Loucy (cell line): Measurements from ENCODE around the gene GNA14.

Experiments
- H2AFZ ChIP-seq: fragments of 200-600 bp; sonication (generic); 2 replicates; pipeline ENCODE4 v1.6.0; 2016; ENCODE audit warnings: antibody characterized with exemption, mild to moderate bottlenecking, low read length, moderate library complexity
- H3F3A ChIP-seq: fragments of 200-600 bp; 2 replicates; pipeline ENCODE4 v1.6.0; 2016; ENCODE audit warnings: antibody characterized with exemption, low read depth, mild to moderate bottlenecking
- H3K27me3 ChIP-seq: fragments of 200-600 bp; sonication (generic); 2 replicates; pipeline ENCODE4 v1.6.1; 2014; ENCODE audit warnings: low read length, mild to moderate bottlenecking; ENCODE audit not compliant: insufficient read depth, poor library complexity, severe bottlenecking
- H3K36me3 ChIP-seq: fragments of 200-600 bp; sonication (generic); 2 replicates; pipeline ENCODE4 v1.6.1; 2016; ENCODE audit warnings: low read length; ENCODE audit not compliant: insufficient read depth
- H3K4me1 ChIP-seq: fragments of 200-600 bp; sonication (generic); 2 replicates; pipeline ENCODE4 v1.5.1; 2014; ENCODE audit warnings: low read length, mild to moderate bottlenecking; ENCODE audit not compliant: insufficient read depth, poor library complexity, severe bottlenecking
- H3K4me2 ChIP-seq: fragments of 200-600 bp; sonication (generic); 2 replicates; pipeline ENCODE4 v1.6.0; 2014; ENCODE audit warnings: antibody characterized with exemption, low read length, low read depth, mild to moderate bottlenecking; ENCODE audit not compliant: poor library complexity, severe bottlenecking
- H3K4me3 ChIP-seq: fragments of 200-600 bp; sonication (generic); 2 replicates; pipeline ENCODE4 v1.5.1; 2014; ENCODE audit warnings: low read length, mild to moderate bottlenecking, mixed read lengths; ENCODE audit not compliant: poor library complexity, severe bottlenecking
- H3K79me2 ChIP-seq: fragments of 200-600 bp; sonication (generic); 2 replicates; pipeline ENCODE4 v1.6.1; 2014; ENCODE audit warnings: low read length; ENCODE audit not compliant: insufficient read depth
- H3K9ac ChIP-seq: fragments of 200-600 bp; sonication (generic); 2 replicates; pipeline ENCODE4 v1.6.0; 2014; ENCODE audit warnings: mild to moderate bottlenecking, low read depth, low read length, moderate library complexity; ENCODE audit not compliant: poor library complexity, severe bottlenecking
- H3K9me2 ChIP-seq: fragments of 200-600 bp; sonication (generic); replicated peaks from 2 replicates; pipeline ENCODE4 v1.6.1; 2016; ENCODE audit warnings: low read depth, low read length, mixed read lengths
- H3K9me3 ChIP-seq: fragments of 200-600 bp; sonication (generic); 2 replicates; pipeline ENCODE4 v1.6.1; 2014; ENCODE audit warnings: mild to moderate bottlenecking, antibody characterized with exemption, low read length, low read depth; ENCODE audit not compliant: insufficient read depth
- H4K20me1 ChIP-seq: fragments of 200-600 bp; sonication (generic); 2 replicates; pipeline ENCODE4 v1.6.0; 2014; ENCODE audit warnings: antibody characterized with exemption, low read length, mild to moderate bottlenecking; ENCODE audit not compliant: insufficient read depth, poor library complexity, severe bottlenecking
- EZH2phosphoT487 ChIP-seq: fragments of 200-600 bp; IDR thresholded peaks from 2 replicates; pipeline ENCODE4 v1.6.1; 2018; ENCODE audit warnings: antibody characterized with exemption, mild to moderate bottlenecking, moderate library complexity, borderline replicate concordance
- TF ChIP-seq, protein P1 (sequence below): fragments of 200-600 bp; sonication (generic); conservative IDR thresholded peaks from 2 replicates; pipeline ENCODE4 v1.5.1; 2014; ENCODE audit warnings: mild to moderate bottlenecking, antibody characterized with exemption, low read length

Gene GNA14

DNA sequence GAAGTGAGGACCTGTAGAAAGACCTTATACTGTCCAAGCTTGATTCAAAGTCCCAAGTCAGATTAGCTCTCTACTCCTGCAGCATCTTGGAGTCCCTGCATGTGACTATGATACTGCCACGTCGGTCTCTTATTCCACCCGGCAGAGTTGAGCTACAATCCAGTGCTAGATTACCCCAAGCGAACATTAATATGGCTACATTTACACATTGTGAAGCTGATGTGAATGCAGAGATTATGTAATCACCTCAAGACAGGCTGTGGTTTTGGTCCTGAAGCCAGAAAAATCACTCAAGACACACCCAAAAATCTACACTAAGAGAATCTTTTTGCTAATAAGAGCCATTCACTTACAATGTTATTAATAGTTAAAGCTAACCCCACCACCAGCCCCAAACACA lies 116.7 kb downstream of the GNA14 start:
- Histone ChIP-seq H3K9ac (no peak overlapping the region), H3K9me3 (no peaks in the 10 kb centered on the region; the same call in 1 of the 2 replicates), H4K20me1 (no peaks in the 10 kb centered on the region), H2AFZ (no peak overlapping the region), H3F3A (no peaks in the 10 kb centered on the region), H3K4me2 (no peak overlapping the region), H3K4me3 (no peak overlapping the region), H3K36me3 (no peaks in the 10 kb centered on the region), H3K79me2 (no peaks in the 10 kb centered on the region), H3K27me3 (no peaks in the 10 kb centered on the region), H3K9me2 (no peaks in the 10 kb centered on the region), H3K4me1 (no peaks in the 10 kb centered on the region)
- TF ChIP-seq EZH2phosphoT487, result no peak
- TF ChIP-seq, protein P1, sequence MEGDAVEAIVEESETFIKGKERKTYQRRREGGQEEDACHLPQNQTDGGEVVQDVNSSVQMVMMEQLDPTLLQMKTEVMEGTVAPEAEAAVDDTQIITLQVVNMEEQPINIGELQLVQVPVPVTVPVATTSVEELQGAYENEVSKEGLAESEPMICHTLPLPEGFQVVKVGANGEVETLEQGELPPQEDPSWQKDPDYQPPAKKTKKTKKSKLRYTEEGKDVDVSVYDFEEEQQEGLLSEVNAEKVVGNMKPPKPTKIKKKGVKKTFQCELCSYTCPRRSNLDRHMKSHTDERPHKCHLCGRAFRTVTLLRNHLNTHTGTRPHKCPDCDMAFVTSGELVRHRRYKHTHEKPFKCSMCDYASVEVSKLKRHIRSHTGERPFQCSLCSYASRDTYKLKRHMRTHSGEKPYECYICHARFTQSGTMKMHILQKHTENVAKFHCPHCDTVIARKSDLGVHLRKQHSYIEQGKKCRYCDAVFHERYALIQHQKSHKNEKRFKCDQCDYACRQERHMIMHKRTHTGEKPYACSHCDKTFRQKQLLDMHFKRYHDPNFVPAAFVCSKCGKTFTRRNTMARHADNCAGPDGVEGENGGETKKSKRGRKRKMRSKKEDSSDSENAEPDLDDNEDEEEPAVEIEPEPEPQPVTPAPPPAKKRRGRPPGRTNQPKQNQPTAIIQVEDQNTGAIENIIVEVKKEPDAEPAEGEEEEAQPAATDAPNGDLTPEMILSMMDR, result no peak

DNA sequence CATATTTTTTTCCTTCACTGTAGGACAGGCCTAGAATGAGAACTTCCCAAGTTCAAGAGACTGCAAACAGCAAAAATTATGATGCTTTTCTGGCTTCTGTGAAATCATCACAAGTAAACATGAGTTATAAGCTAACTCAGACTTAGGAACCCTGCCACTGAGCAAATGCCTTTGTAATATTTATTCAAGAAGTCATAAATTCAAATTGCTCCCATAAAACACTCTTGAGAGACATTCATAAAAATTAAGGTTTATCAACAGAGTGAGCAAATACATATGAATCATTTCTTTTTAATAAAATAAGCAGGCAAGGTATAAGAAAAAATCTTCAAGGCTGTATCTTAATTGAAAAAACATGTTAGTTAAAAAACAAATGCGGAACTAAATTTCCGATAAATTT lies 124.2 kb downstream of the GNA14 start:
- H4K20me1 ChIP-seq, result no peaks in the 10 kb centered on the region
- no peak overlapping the region for H2AFZ ChIP-seq
- no peaks in the 10 kb centered on the region for H3K4me1 ChIP-seq
- H3K36me3 ChIP-seq, result no peaks in the 10 kb centered on the region
- H3K4me3 ChIP-seq, result no peak overlapping the region
- TF ChIP-seq, protein P1, result no peak
- TF ChIP-seq EZH2phosphoT487, result no peak
- H3F3A ChIP-seq, result no peaks in the 10 kb centered on the region
- no peaks in the 10 kb centered on the region for H3K79me2 ChIP-seq
- H3K9me3 ChIP-seq, result no peaks in the 10 kb centered on the region
- no peak overlapping the region for H3K9ac ChIP-seq
- H3K9me2 ChIP-seq, result no peaks in the 10 kb centered on the region
- no peak overlapping the region for H3K4me2 ChIP-seq
- no peaks in the 10 kb centered on the region for H3K27me3 ChIP-seq

GRCh38 chr9:77521091-77521490 lies 127.0 kb downstream of the GNA14 start:
- Histone ChIP-seq H3K36me3 (no peaks in the 10 kb centered on the region), H3K4me2 (no peak overlapping the region), H3K9me2 (no peaks in the 10 kb centered on the region), H3K79me2 (no peaks in the 10 kb centered on the region), H2AFZ (no peak overlapping the region), H3K4me1 (no peaks in the 10 kb centered on the region), H3K27me3 (no peaks in the 10 kb centered on the region), H3K9me3 (no peaks in the 10 kb centered on the region), H3K4me3 (no peak overlapping the region), H3F3A (no peaks in the 10 kb centered on the region), H4K20me1 (no peaks in the 10 kb centered on the region), H3K9ac (no peak overlapping the region)
- TF ChIP-seq, protein P1, result no peak
- no peak for TF ChIP-seq EZH2phosphoT487
